Stimulated activated CD4-positive, alpha-beta T cell treated with anti-CD3 and anti-CD28 coated beads, Interleukin-12 subunit alpha, Interleukin-12 subunit beta, amount 100 ng/mL, for 4 hours (primary cell): ENCODE measurements around the gene MEIS2.

ENCODE experiments used
- DNase-seq: peaks from one replicate; pipeline ENCODE4 v3.0.0-alpha.2; 2020

Gene MEIS2

GRCh38 chr15:36951731-36952247 lies 148.6 kb downstream of the MEIS2 start:
- no peak for DNase-seq

- DNase-seq, result no peak
Measured at GRCh38 chr15:36950371-36950770, 150.0 kb downstream of the MEIS2 start.

GRCh38 chr15:36948982-36949381 lies 151.4 kb downstream of the MEIS2 start:
- no peak for DNase-seq

GRCh38 chr15:36947035-36947719 lies 153.2 kb downstream of the MEIS2 start:
- no peak for DNase-seq

GRCh38 chr15:36944442-36944841 lies 155.9 kb downstream of the MEIS2 start:
- no peak for DNase-seq

- DNase-seq, result no peak
Measured at GRCh38 chr15:36943508-36944361, 156.6 kb downstream of the MEIS2 start.

GRCh38 chr15:36942248-36942827 lies 158.0 kb downstream of the MEIS2 start:
- DNase-seq, result no peak

GRCh38 chr15:36941798-36942197 lies 158.6 kb downstream of the MEIS2 start:
- no peak for DNase-seq

GRCh38 chr15:36940636-36941260 lies 159.6 kb downstream of the MEIS2 start:
- no peak for DNase-seq

GRCh38 chr15:36940219-36940618 lies 160.1 kb downstream of the MEIS2 start:
- no peak for DNase-seq

- DNase-seq, result no peak
Measured at GRCh38 chr15:36938764-36939163, 161.6 kb downstream of the MEIS2 start.

GRCh38 chr15:36938131-36938530 lies 162.2 kb downstream of the MEIS2 start:
- no peak for DNase-seq

- DNase-seq, result no peak
Measured at GRCh38 chr15:36936613-36937012, 163.7 kb downstream of the MEIS2 start.

- no peak for DNase-seq
Measured at GRCh38 chr15:36933255-36933990, 166.9 kb downstream of the MEIS2 start.

- no peak for DNase-seq
Measured at GRCh38 chr15:36932070-36932469, 168.3 kb downstream of the MEIS2 start.

- no peak for DNase-seq
Measured at GRCh38 chr15:36931434-36931833, 168.9 kb downstream of the MEIS2 start.

- no peak for DNase-seq
Measured at GRCh38 chr15:36926427-36926825, 173.9 kb downstream of the MEIS2 start.

- DNase-seq, result no peak
Measured at GRCh38 chr15:36925653-36926426, 174.5 kb downstream of the MEIS2 start.

- DNase-seq, result no peak
Measured at GRCh38 chr15:36925049-36925448, 175.3 kb downstream of the MEIS2 start.

GRCh38 chr15:36924034-36924433 lies 176.3 kb downstream of the MEIS2 start:
- no peak for DNase-seq

GRCh38 chr15:36921484-36922091 lies 178.8 kb downstream of the MEIS2 start:
- DNase-seq, result no peak
